Measurements from ENCODE around the gene SLC25A51. TPM values are rescaled to one million over a fixed set of nuclear protein-coding genes. Genes with fewer than 3 reads are reported as not detected.
"Not testable (repeated sequence)": the region's sequence is repeated elsewhere in the genome, so short reads cannot be mapped to it uniquely, and the experiment has no call there.

SLC25A51 gene
- total RNA-seq, 1 donor from 2014 or later: 40.1 TPM

DNA sequence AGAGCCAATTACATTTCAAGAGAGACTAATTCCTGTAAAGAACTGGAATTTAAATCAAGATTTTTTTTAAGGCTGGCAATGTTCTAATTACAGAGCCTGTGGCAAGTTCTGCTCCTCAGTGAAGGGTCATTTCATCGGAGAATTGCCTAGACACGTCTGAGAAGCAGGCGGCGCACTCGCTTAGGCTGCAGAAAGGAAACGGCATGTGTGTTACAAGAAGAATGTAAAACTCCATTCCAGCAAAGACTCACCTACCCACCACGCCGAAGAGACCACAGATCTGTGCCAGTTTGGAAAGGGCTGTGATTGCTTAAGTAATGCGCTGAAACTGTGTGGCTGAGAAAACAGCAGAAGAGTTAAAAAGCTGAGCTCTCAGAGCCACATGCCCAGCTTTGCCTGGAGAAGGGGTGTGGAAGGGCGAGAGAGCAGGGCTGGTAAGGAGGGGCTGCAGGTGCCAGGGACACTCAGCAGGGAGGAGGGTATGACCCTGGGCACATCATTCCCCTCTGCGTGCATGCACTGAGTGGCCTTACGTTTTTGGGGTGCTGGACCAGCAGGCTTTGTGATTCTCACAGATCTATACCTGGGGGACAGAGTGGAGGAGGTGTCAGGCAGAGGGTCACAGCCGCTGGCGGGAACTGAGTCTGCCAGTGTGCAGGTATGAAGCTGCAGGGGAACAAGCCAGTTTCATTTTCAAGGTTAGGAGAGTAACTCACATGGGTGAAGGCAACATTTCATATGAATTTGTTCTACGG, 17.8 kb upstream of the SLC25A51 start:
- DNase-seq (ENCODE audit: low read depth): no peak

DNA sequence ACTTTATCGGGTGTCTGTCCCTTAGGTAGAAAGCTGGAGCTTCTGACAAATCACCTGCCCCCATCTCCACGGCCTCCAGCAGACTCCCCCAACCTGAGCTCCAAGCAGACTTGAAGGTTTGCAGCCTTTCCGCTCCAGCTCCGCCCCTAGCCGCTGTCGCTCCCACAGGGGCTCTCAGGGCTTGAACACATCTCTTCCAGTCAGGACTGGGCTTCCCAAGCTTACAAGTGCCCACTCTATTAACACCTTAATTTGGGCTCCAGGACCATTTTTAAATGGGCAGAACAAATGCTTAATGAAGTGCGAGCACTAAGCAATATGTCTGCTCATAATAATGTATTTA, 17.2 kb upstream of the SLC25A51 start:
- no peak for DNase-seq (ENCODE audit: low read depth)

DNA sequence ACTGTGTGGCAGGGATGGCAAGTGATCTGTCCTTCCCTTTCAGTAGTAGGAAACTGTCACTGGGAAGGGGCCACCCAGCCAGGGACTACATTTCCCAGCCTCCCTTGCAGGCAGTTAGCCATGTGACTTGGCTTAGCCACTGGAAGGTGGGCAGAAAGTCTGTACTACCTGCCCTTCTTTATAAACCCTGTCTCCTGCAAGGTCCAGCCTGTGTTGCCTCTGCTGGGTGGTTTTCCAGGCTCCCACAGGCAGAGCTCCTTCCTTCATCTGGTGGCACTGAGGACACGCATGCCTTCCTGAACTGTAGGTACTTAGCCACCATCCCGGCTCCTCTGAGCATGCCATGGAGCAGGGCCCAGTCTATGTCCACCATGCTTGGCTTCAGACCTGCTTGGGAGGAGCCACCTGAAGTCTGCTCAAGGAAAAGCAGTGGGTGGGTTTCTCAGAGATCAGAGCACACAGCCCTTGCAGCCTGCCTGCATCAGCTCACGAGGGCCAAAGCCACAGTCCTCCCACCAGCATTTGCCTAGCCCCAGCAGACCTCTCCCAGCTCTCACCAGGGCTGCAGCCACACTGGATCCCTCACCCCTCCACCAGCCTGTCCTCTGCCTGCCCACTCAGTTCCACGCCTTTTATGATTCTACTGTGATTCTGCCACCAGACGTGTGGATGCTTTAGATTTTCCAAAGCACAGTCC, 16.7 kb upstream of the SLC25A51 start:
- peak; percentile 19 for DNase-seq (ENCODE audit: low read depth)

DNA sequence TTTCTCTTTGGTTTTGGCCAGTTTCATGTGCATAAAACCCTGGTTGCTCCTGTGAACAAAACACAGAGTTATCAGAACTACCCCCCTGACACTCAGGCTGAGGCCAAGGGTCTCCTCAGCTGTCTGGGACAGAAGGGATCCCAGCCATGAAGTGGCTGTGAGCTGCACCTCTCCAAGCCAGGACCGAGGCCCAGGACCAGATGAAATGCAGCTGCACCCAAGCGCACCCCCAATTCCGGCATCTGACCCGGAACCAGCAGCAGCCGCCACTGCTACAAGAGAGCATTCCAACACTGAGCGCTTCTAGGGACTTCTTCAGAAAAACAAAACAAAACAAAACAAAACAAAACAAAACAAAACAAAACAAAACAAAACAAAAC, 16.0 kb upstream of the SLC25A51 start:
- DNase-seq (ENCODE audit: low read depth): no peak

DNA sequence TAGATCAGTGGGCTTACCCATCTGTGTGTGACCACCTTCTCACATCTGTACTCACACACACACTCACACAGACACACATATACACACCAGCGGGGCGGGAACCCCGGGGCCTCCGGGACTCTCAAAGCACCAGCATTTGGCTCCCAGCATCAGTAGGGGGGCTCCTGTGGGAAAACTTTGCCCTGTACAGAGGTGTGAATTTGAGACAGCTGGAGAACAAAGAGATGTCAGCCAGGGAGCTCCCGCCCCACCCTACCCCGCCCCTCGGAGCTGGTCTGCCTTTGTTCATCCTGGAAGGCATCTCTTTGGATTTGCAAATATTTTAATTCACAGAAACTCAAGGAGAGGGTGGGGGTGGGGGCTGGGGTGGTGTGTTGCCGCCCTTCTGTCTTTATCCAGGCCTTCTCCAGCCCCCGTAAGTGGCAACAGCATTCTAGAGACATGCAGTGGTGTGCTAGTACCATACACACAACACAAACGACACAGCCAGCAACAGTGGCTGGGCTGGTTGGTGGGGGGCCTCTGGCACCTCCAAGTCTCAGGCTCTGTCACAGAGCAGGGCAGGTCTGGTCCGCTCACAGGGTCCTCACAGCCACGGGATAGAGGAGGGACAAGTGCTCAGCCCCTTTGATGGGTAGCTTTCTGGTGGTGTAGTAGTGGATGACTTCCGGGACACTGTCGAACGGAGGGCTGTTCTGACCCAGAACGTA, 15.5 kb upstream of the SLC25A51 start:
- DNase-seq (ENCODE audit: low read depth): no peak

DNA sequence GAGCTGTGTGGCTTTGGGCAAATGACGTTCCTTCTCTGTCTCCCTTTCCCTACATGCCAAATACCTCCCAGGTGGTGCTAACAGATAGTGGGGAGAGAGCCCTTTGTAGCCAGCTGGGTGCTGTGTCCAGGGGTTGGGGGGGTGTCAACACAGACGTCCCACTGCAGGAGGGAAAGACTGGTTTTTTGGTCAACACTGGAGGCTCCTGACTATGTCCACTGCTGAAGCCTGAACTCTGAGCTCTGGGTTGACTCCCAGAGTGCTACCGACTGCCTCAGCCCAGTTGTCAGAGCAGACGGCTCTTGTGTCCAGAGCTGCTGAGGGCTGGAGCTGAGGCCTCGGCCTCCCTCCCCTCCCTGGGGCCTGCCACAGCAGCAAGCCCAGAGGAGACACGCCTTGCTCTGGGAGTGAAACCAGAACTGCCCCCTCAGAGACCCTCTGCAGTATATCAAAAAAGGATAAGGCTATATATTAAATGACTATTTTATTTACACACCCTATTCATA, 14.8 kb upstream of the SLC25A51 start:
- DNase-seq (ENCODE audit: low read depth): no peak

DNA sequence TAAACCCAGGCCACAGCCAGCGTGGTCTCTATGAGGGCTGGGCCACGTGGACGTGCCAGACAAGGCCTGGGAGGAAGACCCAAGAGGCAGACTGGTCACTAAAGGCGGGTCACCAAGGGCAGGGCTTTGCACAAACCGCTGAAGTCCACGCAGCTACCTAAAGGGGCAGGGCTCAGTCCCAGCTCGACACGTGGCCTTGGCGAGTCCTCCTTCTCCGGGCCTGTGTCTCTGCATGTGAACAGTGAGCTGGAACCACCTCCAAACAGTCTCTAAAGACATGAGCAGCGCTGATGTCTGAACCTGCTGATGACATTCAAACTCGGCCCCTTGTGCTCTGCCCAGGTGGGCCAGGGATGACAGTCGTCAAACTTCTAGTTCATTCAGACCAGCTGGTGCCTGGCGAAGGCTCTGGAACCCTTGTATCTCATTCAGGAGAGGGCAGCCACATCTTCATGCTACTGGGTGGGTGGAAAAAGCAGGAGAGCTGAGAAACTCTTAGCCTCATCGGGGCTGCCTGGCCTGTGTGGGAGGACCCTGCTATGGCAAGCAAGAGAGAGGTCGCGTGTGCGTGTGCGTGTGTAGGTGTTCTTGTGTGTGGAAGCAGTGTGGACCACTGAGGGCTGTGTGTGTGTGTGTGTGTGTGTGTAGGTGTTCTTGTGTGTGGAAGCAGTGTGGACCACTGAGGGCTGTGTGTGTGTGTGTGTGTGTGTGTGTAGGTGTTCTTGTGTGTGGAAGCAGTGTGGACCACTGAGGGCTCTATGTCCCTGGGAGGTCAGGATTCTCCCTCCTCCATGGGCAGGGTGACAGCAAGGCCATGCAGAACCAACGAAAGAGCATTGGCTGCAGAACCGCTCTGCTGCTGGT, 14.1 kb upstream of the SLC25A51 start:
- DNase-seq (ENCODE audit: low read depth): no peak

DNA sequence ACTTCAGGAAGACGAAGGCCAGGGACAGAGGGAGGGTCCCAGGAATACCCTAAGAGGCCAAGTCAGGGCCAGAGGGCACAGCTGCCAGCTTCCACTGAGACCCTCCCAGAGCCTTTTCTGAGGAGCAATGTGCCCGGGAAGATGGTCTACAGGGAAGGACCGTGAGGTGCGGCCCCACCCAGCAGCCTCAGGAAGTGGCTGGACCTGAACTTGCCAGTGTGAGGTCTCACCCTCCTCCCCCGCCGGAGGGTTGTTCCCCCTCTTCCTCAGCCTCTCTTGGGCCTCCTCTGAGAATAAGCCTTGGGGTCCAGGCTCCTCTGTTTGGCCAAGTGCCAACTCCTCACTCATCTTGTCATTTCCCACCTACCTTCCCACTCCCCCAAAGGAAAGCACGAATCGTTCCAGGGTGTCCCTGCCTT, 13.4 kb upstream of the SLC25A51 start:
- no peak for DNase-seq (ENCODE audit: low read depth)

DNA sequence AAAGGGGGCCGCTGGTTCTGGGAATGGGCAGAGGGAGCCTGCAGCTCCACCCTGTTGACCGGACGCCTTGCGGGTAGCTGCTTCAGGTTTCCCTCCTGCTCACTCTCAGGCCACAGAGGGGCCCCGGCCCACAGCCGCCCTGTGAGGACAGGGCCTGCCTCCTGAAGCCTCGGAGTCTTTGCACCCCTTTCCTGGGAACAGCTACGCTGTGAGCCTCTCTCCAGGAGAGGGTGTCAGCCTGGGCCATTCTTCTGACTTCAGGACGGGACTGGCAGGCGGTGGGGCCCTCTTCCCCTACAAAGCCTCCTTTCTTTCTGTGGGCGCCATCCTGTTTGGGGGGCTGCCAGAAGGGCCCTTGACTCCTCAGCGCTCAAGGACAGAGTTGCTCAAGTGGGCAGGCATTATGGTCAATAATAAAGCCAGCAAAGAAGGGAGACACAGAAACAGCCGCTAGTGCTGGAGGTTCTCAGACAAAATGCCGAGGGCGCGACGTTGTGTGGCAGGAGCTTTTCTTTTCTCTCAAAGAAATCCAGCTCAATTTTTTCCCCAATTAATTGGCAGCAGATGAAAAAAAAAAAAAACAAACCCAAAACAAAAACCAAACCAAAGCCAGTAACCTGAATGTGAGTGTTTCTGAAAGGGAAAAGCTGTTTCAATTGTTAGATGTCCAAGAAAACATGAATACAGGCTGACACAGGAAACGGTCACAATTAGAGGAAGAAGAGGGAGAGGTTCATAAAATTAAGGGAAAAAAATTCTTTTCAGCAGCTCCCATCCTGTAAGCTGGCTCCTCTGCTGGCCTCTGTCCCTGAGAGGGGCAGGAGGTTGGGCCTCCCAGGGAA, 12.8 kb upstream of the SLC25A51 start:
- no peak for DNase-seq (ENCODE audit: low read depth)

DNA sequence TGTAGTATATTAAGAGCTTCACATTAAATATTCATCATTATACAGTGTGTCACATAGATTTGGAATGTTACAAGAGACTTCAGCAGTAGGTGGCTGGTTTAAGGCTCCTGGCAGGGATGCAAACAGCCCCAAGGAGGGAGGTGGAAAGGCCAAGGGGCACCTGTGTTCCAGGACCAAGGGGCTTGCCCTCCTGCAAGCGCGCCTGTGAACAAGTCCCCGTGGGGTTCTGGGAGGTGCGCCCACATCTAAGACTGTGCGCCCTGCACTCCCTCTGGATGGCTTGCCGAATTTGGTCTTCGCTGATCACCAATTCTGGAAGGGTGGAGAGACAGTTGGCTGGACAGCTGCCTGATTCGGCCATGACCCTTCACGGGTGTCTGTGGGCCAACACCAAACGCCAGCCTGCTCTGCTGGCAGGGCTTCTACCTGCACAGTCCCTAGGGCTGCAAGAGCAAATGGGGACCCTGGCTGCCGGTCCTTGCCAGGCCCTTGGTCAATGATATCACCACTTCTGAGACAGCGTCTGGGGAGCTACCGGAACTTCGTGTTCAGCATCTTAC, 12.1 kb upstream of the SLC25A51 start:
- DNase-seq (ENCODE audit: low read depth): no peak

DNA sequence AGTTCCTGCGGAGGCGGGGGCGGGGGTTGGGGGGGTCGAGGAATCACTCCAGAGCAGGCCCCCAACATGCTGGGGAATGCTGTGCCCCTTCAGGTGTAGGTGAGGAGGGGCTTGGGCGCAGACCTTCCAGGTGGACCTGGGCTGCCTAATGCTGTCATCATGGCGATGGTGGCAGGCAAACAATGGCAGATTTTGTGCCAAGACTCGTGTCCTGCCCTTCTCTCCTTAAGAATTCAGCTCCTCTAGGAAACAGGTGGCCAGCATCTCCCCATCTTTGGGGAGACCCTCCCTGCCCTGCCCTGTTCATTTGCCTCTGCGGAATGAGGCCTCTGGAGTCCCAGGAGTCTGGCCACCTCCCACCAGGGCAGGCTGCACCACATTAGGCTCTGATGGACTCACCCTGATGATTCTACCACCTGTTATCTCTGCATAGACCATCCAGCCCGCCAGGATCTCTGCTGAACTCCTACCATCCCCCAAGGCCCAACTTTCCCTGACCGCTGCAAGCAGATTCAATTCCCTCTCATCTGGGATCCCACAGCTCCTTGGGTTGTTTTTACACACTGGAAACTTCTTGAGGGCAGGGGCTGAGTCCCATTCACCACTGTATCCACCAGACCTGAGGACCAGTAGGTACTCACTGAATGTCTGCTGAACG, 10.9 kb upstream of the SLC25A51 start:
- DNase-seq (ENCODE audit: low read depth): peak; percentile 34

DNA sequence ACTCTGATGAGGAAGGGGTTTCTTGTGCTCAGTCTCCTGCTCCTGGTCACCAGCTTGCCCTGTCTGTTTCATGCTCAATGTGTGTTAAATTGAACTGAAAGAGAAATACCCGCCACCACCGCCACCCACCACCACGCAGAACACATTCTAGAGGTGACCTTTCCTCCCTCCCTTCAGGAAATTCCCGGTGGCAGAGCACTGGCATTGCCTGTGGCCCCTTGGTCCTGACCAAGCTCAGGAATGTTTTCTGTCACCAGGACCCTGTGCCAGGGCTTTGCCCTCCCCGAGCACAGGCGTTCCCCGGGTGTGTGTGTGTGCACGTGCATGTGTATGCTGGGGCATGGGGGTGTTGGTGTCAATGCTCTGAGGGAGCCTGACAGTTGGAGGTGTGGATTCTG, 10.2 kb upstream of the SLC25A51 start:
- no peak for DNase-seq (ENCODE audit: low read depth)

DNA sequence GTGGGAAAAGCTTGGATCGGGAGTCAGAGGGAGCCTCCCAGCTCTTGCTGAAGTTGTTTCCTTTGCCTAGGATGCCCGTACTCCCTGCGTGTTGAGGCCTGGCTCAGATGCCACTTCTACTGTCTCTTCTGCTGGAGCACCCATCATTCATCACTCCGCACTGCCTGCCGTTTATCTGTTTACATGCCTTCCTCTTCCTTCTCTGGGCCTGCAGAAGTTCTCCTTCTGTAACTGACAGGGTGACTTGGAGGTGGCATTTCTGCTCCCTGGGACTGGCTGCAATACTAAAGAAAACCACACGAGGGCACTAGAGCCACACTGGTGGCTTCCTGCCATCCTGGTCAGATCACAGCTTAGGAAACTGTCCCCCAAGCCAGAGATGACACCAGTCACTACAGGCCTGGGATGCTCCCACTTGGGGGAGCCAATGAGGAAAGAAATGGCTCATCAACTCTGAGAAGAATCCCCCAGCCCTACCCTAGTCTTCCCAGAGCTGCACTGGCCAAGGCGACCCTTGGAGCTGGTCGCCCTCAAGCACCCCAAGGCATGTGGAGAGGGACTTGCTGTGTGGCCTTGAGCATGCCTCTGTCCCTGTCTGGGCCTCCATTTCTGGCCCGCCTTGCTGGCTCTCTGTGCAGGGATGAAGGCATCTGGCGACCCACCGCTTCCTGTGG, 9.7 kb upstream of the SLC25A51 start:
- DNase-seq (ENCODE audit: low read depth): peak; percentile 90

DNA sequence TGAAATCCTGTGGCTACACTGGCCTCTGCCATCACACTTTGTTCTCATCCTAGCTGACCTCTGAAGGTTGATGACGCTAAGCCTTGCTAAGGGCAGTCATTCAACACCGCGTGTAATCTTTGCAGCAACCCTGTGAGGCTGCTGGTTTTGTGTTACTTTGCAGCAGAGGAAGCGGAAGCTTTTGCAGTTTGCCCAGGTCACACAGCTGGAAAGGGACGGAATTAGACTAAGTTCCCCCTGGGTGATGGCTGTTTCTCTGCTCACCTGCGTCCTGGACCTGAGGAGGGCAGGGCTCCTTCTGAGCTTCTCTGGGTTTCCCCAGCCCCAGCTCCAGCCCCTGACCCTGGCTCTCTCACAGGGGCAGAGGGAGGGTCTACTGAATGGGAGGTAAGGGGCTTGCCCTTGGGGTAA, 7.3 kb upstream of the SLC25A51 start:
- no peak for DNase-seq (ENCODE audit: low read depth)

DNA sequence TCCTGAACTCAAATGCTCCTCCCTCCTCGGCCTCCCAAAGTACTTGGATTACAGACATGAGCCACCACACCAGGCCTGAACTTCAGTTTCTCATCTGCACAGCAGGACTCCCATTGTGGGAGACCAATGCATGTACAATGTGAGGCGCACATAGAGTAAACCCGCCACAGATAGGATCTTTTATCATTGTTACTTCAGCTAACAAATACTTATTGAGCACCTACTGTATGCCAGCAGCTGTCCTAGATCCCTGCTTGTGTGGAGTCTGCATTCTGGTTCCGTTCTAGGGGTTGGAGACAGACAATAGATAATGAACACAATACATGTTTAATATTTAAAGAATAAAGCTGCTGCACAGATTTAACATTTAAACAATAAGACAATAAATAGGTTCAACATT, 6.3 kb upstream of the SLC25A51 start:
- DNase-seq (ENCODE audit: low read depth): no peak

DNA sequence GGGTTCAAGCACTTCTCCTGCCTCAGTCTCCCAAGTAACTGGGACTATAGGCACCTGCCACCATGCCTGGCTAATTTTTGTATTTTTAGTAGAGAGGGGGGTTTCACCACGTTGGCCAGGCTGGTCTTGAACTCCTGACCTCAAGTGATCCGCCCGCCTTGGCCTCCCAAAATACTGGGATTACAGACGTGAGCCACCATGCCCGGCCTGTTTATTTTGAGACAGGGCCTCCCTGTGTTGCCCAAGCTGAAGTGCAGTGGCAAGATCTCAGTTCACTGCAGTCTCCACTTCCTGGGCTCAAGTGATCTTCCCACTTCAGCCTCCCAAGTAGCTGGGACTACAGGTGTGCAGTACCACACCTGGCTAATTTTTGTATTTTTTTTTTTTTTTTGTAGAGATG, 5.9 kb upstream of the SLC25A51 start:
- not testable (repeated sequence) for DNase-seq (ENCODE audit: low read depth)

DNA sequence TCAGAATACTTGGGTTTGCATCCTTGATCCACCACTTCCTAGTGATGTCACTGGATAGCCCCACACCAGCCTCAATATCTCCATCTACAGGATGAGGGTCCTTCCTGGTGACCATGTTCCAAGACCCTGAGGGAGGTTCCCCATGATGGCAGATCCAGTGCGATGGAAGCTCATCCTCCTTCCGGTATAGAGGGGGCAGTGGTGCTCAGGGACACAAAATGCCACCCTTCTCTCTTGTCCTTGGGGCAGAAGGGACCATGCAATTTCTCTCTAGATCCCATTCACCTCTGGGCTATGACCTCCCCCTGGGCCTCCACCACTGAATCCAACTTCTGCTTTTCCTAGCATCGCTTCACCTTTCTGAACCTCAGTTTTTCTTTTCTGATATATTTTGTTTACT, 5.4 kb upstream of the SLC25A51 start:
- DNase-seq (ENCODE audit: low read depth): no peak

DNA sequence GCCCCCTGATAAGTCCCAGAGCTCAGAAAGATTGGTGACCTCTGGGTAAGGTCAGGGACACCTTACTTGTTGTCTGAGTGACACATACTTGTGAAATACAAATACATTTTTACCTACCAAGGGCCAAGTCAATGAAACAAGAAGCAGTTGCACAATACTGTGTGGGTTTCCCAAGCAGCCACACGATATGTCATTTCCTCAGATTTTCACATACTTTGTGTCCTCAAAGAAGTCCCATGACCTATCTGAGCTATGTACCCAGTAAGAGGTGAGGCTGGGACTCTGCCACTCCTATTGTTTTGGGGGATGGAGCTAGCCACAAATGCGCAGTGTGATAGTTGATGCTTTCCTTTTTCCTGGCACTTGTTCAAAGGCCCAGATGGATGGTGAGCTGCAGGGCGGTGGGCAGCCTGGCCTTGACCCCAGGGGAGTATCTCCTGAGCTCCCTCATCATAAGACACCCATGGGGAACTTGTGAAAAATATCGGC, 4.8 kb upstream of the SLC25A51 start:
- DNase-seq (ENCODE audit: low read depth): no peak

DNA sequence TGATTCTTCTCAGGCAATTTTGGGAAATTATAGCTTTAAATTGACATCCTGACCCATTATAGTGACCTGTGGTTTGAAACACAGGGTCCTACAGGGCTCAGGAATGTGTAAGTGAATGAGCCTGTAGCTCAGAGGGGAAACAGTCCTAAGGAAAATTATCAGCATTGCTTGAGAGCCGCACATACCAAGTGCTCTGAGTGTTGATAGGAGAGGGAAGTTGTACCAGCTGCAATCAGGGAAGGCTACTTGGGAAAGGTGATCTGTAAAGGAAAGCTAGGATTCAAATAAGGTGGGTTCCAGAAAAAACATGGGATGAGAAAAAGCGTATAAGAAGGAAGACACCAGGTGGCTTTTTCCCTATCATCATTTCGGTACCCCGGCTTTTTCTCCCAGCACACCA, 4.4 kb upstream of the SLC25A51 start:
- no peak for DNase-seq (ENCODE audit: low read depth)

Data from myocyte (in vitro differentiated cells).